Jurkat, Clone E6-1 (cell line): ENCODE results near the gene SF3A2.
A peak's percentile ranks its signal among the peaks of the same experiment; 100 is the strongest.
"Not testable (repeated sequence)": the region's sequence is repeated elsewhere in the genome, so short reads cannot be mapped to it uniquely, and the experiment has no call there.

Source experiments
- DNase-seq: peaks from one replicate; pipeline ENCODE4 v3.0.0-alpha.2; 2011; ENCODE audit warnings: low read depth, low spot score
- H3K4me3 ChIP-seq: 2 replicates; pipeline ENCODE4 v1.5.1; 2011; ENCODE audit warnings: mild to moderate bottlenecking, low read length, control low read depth, moderate library complexity

The SF3A2 gene

DNA sequence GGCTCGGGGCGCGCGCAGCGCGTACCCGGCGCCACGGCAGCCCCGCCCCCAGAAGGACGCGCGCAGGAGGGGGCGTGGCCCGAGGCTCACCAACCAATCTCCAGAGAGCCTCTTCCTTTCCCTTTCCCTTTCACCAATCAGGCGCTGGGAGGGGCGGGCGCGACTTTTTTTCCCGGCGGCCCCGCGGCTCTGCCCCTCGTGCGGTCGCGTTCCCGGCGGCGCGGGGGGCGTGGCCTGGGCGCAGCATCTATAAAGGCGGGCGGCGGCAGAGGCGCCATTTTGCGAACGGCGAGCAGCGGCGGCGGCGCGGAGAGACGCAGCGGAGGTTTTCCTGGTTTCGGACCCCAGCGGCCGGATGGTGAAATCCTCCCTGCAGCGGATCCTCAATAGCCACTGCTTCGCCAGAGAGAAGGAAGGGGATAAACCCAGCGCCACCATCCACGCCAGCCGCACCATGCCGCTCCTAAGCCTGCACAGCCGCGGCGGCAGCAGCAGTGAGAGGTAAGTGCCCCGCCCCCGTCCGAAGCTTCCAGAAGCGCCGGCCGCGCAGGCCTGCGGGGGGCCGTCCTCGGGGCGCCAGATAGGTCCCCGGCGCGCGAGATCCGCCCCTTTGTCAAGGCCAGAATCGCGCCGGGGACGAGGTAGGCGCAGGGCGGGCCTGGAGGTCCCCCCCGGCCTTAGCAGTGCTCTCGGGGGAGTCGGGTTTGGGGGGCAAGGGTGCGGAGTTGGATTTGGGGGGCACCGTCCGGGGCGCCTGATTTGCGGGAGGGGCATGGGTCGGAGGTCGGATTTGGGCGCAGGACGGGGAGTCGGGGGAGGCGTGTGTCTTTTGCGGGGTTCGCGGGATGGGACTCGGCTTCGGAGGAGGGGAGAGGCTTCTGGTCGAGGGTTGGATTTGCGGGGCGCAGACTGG lies 32.9 kb downstream of the SF3A2 start:
- peak overlapping the region; percentile 91 for H3K4me3 ChIP-seq
- DNase-seq: peak; percentile 91

DNA sequence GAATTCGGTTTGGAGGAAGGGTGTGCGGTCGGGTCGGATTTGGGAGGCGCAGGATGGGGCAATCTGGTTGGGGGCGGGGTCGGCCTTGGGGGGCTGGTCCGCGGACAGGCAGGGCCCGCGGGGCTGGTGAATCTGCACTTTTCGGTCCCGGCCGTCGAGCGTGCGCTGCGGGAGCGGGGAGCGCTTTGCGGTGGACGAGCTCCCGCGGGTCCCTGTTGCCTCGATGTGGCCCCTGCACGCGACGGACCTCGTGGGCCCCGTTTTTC lies 33.5 kb downstream of the SF3A2 start:
- peak overlapping the region; percentile 91 for H3K4me3 ChIP-seq
- DNase-seq: no peak

DNA sequence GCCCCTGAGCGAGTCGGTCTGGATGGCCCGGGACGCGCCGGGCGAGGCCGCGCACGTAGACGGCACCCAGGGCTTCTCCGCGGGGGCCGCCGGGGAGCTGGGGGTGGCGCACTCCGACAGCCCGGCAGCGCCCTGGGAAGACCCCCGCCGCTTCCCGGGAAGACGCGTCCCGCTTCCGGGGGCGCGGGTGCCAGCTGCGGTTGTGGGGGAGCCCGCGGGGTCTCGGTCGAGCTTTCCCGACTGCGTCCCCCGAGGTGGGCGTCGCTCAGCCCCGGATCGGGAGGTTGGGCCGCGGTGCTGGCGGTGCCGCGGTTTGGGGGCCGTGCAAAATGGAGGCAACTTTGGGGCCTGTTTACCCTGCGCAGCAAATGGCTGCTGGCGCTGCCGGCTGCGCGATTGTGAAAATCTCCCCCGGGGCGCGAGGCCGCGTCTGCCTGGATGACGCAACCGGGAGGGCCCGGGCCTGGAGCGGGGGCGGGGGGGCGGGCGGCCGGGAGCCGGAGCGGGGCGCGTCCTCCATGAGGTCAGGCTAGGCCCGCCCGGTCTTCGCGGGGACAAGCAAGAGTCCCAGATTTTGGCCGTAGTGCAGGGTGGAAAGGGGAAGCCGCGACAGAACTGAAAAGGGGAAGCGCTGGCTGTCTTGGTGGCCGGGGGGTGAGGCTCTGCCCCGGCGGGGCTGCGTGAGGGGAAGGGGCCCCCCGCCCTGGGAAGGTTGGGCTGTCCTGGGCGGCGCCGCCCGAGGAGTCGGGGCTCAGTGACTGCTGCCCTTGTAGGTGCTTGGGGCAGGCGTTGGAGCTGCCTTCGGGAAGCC lies 34.0 kb downstream of the SF3A2 start:
- H3K4me3 ChIP-seq: peak overlapping the region; percentile 91
- no peak for DNase-seq

DNA sequence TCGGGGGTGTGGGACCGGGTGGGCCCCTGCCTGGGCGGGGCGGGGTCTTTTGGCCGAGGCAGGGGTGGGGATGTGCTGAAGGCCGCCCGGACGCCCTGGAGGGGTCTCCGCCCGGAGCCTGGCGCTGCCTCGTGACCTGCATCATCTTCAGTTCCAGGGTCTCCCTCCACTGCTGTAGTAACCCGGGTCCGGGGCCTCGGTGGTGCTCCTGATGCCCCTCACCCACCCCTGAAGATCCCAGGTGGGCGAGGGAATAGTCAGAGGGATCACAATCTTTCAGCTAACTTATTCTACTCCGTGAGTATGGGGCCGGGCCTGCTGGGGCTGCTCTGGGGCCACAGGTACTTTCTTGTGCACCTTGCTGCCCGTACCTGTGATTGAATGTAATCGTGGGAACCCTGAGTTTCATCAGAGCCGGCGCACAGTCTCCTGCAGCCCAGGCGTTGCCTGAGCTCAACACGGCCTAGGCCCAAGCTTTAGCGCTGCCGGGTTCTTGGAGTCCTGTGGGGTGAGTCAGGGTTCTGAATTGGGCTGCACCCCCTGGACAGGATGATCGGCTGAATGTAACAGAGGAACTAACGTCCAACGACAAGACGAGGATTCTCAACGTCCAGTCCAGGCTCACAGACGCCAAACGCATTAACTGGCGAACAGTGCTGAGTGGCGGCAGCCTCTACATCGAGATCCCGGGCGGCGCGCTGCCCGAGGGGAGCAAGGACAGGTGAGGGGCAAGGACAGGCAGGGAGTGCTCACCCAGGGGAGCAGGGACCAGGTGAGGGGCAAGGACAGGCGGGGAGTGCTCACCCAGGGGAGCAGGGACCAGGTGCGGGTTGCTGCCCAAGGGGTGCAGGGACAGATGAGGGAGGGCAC lies 34.8 kb downstream of the SF3A2 start:
- DNase-seq: no peak
- peak overlapping the region; percentile 91 for H3K4me3 ChIP-seq

DNA sequence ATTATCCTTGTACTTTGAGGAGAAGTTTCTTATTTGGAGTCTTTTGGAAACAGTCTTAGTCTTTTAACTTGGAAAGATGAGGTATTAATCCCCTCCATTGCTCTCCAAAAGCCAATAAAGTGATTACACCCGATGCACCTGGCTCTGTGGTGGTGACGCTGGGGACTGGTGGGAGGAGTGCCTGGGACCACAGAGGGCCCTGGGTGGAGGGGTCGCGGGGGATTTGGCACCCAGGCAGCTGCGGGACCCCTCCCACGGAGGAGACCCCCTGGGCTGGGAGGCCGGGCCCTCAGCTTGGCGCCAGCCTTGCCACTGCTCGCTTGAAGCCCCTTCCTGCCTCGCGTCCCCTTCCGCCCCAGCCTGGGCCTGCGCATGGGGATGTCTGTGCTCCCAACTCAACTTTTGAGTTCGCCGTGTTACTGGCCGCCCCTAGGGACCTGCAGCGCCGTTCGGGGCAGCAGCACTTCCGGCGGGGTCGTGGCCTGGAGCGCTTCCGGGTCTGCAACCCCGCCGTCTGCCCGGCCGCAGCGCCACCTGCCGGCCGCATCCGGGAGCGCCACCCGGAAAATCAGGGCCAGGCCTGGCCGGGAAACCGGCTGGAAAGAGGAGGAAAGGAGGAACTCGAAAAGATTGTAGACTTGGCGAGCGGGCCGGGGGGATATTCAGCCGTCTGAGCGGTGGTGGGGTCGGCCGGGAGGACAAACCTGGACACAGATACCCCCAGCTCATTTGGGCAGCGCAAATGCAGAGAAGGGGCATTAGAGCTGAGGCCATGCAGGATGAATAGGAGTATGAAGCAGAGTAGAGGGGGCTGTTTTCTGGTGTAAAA lies 36.9 kb downstream of the SF3A2 start:
- H3K4me3 ChIP-seq: peak overlapping the region; percentile 44
- peak; percentile 89 for DNase-seq

DNA sequence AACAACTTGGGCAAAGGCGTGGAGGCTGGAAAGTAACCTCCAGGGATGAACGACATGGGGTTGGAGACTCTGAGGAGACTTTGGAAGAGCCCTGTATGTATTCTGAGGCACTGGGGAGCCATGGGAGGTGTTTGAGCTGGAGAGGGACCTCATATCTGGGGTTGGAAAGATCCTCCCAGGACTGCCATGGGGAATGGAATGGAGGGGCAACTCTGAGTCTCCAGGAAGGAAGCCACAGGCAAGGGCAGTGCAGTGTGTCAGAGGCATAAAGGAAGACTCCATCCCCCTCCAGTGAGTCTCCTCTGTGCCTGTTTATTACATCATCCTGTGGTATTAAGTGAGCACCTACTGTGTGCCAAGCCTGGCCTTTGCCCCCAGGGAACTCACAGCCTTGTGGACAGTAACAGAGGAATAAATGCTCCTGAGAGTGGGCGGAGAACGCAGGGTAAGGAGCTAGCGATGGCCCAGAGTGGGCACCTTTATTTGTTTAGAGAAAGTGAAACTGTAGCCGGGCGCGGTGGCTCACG lies 37.6 kb downstream of the SF3A2 start:
- no peak for DNase-seq
- peak overlapping the region; percentile 16 for H3K4me3 ChIP-seq

DNA sequence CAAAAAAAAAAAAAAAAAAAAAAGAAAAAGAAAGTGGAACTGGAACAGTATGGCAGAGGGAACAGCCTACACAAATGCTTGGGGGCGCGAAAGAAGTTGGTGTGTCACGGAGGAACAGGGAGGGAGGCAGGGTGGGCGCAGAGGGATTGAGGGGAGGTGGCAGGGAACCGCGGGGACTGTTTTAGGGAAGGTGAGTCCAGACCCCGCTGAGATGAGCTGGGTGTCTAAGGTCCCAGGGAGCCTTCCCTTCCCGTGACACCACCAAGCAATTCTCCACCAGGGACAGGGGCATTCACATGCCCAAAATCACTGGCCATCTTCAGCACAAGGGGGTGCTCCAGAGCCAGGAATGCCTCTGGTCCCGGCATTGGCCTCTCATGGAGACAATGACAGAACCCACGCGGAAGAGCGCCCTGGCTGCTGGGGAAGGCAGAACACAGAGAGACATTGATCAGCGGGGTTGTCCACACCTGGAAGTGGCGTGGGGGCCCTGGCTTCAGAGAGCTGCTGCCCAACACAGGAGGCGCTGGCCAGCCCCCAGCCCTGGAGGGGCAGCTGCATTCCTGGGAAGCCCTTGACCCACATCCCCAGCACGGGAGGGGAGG lies 38.4 kb downstream of the SF3A2 start:
- H3K4me3 ChIP-seq: no peak overlapping the region
- DNase-seq: no peak

DNA sequence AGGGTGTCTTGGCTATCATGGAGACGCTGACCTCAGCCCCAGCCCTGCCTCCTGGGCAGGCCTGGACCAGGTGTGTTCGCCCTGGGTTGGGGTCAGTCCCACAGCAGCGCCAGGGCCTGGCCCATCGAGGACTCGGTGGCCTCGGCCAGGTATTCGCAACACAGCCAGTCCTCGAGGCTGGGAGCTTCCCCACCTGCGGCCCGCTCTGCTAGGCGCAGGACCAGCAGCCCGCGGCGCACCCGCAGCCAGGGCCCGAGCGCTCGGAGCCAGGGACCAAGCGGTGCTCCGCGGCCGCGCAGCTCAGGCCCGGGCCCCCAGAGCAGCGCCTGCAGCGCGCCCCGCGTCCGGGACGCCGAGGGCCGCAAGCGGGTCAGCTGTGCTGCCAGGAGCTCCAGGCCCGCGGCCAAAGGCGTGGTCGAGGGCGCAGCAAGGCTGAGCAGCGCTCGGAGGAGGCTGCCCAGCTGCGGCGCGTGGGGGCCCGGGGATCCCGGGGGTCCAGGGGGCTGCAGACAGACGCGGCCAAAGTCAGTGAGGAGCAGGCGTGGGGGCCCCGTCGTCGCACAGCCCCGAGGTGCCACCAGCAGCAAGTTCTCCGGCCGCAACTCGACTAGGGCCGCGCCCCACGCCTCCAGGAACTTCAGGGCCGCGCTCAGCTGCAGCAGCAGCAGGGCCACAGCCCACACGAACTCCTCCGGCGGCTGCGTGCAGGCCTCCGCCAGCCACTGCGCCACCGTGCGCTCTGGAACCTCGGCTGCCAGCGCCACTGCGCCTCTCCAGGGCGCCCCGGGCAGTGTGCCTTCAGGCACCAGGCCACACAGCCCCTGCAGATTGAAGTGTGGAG lies 39.2 kb downstream of the SF3A2 start:
- no peak overlapping the region for H3K4me3 ChIP-seq
- DNase-seq: no peak

DNA sequence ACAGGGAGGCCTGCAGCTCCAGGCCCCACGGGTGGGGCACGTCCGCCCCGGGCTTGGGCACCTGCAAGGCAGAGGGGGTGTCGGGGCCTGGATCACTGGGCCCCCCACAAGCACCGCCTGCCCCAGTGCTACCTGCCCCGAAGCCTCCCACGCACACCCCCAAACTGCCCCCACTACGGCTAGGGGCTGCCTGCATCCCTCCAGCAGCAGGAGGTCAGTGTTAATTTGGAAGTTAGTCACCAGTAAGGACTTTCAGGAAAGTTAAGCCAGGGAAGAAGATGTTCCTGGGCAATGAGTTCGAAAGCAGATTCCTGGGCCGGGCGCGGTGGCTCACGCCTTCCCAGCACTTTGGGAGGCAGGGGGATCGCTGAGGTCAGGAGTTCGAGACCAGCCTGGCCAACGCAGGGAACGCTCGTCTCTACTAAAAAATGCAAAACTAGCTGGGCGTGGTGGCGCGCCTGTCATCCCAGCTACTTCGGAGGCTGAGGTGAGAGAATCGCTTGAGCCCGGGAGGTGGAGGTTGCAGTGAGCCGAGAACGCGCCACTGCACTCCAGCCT lies 39.9 kb downstream of the SF3A2 start:
- no peak overlapping the region for H3K4me3 ChIP-seq
- DNase-seq: no peak

DNA sequence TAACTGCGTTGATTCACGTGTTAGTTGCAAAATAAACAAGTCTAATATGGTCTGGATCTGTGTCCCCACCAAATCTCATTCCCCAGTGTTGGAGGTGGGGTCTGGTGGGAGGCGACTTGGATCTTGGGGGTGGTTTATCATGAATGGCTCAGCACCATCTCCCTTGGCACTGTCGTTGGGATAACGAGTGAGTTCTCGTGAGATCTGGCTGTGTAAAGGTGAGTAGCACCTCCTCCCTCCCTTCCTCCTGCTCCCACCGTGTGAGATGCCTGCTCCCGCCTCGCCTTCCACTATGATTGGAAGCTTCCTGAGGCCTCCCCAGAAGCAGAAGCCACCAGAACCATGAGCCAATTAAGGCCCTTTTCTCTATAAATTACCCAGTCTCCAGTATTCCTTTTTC lies 40.5 kb downstream of the SF3A2 start:
- no peak overlapping the region for H3K4me3 ChIP-seq
- DNase-seq: no peak

DNA sequence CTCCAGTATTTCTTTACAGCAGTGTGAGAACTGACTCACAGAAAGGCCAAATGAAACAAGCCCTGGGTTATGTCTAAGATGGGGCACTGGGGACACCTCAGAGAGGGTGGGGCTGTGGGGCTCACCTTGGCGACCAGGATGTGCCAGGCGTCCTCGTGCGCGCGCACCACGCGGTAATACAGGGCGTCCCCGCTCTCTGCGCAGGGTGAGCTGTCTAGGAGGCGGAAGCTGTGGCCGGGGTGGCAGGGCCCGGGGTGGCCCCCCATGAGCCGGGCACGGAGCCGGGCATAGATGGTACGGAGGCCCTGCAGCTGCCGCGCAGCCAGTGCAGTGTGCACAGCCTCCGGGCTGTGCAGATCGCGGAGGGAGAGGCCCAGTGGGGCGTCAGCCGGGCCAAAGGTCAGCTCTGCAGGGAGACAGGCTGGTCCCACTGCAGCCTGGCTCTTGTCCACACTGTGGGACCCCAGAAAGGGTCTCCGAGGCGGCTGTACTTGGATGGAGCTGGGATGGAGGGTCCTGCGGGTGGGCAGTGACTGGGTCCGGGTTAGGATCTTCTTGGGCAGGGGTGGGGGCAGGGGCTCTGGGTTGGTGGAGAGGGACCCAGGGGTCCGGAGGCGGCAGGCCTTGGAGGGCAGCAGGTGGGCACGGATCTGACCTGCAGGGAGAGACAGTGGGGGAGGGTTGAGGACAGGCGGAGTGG lies 42.0 kb downstream of the SF3A2 start:
- no peak overlapping the region for H3K4me3 ChIP-seq
- no peak for DNase-seq

DNA sequence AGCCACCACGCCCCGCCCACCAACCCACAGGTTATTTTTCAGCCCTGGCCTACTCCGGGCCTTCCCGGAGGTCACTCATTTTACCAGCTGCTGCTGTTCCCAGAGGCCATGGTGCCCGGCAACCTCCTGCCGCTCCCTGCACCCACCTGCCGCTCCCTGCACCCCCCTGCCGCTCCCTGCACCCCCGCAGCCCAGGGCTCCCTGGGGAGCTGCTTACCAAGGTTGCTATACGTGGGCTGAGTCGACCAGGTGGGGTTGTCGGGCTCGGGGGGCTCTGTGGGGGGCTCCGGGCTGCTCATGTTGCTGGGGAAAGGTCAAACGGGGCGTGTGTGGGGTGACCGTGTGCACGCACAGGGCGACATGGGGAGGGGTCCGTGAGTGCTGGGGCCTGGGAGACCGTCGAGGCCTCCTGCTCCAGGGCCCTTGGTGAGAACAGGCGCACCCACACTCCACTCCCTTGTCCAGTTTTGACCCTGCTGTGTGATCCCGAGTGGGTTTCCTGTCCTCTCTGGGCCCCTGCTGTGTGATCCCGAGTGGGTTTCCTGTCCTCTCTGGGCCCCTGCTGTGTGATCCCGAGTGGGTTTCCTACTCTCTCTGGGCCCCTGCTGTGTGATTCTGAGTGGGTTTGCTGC lies 44.1 kb downstream of the SF3A2 start:
- DNase-seq: no peak

DNA sequence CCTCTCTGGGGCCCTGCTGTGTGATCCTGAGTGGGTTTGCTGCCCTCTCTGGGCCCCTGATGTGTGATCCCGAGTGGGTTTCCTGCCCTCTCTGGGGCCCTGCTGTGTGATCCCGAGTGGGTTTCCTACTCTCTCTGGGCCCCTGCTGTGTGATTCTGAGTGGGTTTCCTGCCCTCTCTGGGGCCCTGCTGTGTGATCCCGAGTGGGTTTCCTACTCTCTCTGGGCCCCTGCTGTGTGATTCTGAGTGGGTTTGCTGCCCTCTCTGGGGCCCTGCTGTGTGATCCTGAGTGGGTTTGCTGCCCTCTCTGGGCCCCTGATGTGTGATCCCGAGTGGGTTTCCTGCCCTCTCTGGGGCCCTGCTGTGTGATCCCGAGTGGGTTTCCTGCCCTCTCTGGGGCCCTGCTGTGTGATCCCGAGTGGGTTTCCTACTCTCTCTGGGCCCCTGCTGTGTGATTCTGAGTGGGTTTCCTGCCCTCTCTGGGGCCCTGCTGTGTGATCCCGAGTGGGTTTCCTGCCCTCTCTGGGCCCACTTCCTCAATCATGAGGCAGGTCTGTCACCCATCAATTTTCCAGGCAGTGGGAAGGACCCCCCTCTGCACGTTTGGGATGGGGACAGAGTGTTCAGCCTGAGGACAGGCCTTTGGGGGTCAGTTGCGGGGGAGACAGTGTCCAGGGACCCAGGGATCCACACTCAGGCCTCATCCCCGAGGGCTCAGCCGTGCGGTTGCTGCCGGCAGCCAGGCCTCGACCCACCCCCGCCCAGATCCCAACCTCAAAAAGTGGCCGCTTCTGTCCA lies 44.8 kb downstream of the SF3A2 start:
- not testable (repeated sequence) for H3K4me3 ChIP-seq, DNase-seq

More for the DNA sequence above, 44.1 kb downstream of the SF3A2 start:
- H3K4me3 ChIP-seq: no peak overlapping the region

DNA sequence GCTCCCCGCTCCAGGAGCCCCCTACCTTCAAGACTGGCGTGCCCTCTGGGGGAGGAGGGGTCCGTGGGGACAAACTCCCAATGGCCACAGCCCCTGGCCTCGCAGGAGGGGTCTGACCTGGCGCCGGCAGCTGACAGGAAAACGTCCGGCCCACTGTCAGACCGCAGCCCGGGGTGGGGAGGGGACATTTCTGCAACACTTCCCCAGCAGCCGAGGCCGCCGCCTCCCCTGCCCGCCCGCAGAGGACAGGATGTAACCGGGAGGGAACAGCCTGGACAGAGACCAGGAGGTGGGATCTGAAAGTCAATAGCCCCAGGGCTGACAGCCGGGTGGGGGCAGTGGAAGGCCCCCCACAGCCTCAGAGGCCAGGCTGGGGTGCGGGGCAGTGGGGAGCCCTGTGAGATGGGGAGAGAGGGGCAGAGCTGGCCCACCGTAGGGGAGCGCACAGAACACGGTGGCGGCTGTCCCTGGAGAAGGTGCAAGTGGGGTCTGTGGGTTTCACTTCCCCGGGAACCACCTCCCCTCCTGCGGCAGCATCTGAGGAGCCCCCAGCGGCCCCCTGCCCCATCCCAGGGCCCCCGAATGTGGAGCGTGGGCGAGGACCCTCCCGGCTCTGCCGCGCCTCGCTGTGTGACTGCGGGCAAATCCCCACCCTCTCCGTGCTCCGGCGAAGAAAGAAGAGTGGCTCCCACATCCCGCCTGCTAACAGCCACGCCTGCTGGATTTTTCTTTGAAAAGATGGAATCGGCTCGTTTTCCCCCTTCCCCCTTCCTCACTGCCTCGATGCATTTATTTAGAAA lies 45.6 kb downstream of the SF3A2 start, which contains the start of gene PEAK3:
TSS of gene PEAK3 (minus strand) at position 114 of the 800 bp plus-strand sequence. CDS start 1,244 bp downstream, outside the sequence.
- no peak within 1 kb of the TSS for H3K4me3 ChIP-seq
- no peak for DNase-seq
